PFSK-1 (cell line): ENCODE measurements around the gene ZBTB32.
A peak's percentile ranks its signal among the peaks of the same experiment; 100 is the strongest.

Source experiments
- FOXP2 ChIP-seq: optimal IDR thresholded peaks from 2 replicates; pipeline ENCODE3; 2011; ENCODE audit warnings: borderline replicate concordance, control low read depth, inconsistent platforms; ENCODE audit not compliant: insufficient read depth; ENCODE audit errors: extremely low read length, extremely low read depth
- POLR2AphosphoS5 ChIP-seq: IDR thresholded peaks from 2 replicates; pipeline ENCODE4 v1.6.1; 2012; ENCODE audit warnings: low read depth, mild to moderate bottlenecking, control low read depth, low read length, moderate library complexity
- SIN3A ChIP-seq: IDR thresholded peaks from 2 replicates; pipeline ENCODE4 v1.6.1; 2012; ENCODE audit warnings: mild to moderate bottlenecking, low read length, moderate library complexity, borderline replicate concordance; ENCODE audit not compliant: insufficient read depth
- TAF1 ChIP-seq: IDR thresholded peaks from 2 replicates; pipeline ENCODE4 v1.6.1; 2012; ENCODE audit warnings: low read length, control low read depth, borderline replicate concordance; ENCODE audit not compliant: insufficient read depth
- TF ChIP-seq, protein P1 (sequence below), 2 experiments: IDR thresholded peaks; 2 replicates each; pipeline versions ENCODE4 v1.6.1 to v1.8.0; 2011 to 2012; ENCODE audit warnings: low read depth in 2 of 2, low read length in 2 of 2, control low read depth in 1 of 2, inconsistent platforms in 1 of 2, mild to moderate bottlenecking in 1 of 2, moderate library complexity in 1 of 2; ENCODE audit not compliant: insufficient read depth in 1 of 2

ZBTB32 gene

DNA sequence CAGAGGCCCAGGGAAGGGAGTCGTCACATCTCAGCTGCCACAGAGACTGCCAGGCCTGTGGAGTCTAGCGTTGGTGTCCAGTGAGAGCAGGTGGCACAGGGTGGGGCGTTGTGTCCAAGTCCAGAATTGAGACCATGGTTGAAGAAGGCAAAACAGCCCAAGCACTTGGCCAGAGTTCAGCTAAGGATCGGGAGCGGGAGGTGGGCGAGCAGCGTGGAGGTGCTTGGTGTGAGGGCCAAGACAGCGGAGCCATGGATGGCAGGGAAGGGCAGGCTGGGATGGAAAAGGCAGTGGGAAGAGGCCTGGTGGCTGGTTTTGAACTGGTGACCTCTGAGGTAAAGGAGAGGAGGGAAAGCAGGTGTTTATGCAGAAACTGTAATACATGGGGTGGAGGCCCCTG is 29.9 kb downstream of the ZBTB32 start:
- TF ChIP-seq, protein P1, sequence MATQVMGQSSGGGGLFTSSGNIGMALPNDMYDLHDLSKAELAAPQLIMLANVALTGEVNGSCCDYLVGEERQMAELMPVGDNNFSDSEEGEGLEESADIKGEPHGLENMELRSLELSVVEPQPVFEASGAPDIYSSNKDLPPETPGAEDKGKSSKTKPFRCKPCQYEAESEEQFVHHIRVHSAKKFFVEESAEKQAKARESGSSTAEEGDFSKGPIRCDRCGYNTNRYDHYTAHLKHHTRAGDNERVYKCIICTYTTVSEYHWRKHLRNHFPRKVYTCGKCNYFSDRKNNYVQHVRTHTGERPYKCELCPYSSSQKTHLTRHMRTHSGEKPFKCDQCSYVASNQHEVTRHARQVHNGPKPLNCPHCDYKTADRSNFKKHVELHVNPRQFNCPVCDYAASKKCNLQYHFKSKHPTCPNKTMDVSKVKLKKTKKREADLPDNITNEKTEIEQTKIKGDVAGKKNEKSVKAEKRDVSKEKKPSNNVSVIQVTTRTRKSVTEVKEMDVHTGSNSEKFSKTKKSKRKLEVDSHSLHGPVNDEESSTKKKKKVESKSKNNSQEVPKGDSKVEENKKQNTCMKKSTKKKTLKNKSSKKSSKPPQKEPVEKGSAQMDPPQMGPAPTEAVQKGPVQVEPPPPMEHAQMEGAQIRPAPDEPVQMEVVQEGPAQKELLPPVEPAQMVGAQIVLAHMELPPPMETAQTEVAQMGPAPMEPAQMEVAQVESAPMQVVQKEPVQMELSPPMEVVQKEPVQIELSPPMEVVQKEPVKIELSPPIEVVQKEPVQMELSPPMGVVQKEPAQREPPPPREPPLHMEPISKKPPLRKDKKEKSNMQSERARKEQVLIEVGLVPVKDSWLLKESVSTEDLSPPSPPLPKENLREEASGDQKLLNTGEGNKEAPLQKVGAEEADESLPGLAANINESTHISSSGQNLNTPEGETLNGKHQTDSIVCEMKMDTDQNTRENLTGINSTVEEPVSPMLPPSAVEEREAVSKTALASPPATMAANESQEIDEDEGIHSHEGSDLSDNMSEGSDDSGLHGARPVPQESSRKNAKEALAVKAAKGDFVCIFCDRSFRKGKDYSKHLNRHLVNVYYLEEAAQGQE (IDR thresholded peaks at IDR 0.05; ENCODE audit: insufficient read depth in 1 of 2, low read depth in 2 of 2, low read length in 2 of 2): no peak
- no peak for TF ChIP-seq POLR2AphosphoS5
- no peak for TF ChIP-seq SIN3A
- TF ChIP-seq TAF1: no peak
- no peak for TF ChIP-seq FOXP2

DNA sequence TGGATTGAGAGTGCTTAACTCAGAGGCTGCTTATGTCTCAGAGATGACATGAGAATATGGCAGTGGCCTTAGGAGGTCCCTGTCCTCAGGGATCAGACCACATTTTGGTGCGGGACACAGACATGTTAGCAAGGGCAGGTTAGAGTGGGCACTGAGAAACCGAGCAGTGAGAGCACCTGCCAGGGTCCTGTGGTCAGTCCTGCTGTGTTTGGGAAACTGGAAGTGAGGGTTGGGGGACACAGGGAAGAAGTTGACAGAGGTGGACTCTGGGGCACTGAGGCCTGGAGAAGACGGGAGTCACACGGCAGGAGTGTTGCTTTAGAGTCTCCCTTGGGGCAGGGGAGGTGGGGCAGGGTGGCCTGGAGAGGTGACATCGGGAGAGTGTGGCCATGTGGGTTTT is 30.5 kb downstream of the ZBTB32 start:
- no peak for TF ChIP-seq SIN3A
- TF ChIP-seq POLR2AphosphoS5: no peak
- TF ChIP-seq FOXP2: no peak
- TF ChIP-seq, protein P1 (IDR thresholded peaks at IDR 0.05; ENCODE audit: insufficient read depth in 1 of 2, low read depth in 2 of 2, low read length in 2 of 2): no peak
- no peak for TF ChIP-seq TAF1

DNA sequence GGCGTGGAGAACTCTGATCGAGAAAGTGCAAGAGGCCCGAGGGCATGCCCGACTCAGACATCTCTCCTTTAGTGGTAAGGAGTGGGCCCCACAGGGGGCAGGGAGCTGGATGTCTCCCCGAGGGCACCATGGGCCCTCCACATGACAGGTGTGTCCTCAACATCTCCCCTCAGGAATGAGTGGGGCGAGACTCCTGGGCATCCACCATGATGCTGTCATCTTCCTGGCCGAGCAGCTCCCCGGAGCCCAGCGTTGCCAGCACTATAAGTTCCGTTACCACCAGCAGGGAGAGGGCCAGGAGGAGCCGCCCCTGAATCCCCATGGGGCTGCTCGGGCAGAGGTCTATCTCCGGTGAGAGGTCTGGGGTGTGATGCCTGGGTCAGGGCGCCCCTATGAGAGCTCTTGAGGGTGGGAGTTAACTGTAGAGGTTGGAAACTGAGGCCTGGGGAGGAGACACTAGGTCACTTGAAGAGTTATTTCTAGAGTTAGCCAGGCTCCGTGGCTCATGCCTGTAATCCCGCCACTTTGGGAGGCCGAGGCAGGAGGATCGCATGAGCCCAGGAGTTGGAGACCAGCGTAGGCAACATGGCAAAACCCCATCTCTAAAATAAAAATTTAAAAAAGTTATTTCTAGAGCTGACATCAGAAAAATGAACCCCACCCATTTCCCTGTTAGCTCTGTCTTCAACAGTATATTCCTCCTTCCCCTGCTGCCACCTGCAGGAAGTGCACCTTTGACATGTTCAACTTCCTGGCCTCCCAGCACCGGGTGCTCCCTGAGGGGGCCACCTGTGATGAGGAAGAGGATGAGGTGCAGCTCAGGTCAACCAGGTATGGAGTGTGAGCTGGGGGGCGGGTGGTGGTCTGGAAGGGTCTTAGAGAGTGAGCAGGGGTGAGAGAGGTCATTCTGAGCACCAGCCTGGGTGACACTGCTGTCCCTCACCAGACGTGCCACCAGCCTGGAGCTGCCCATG is 32.8 kb downstream of the ZBTB32 start:
- 0 out of 2 replicates have a peak, but pooled peaks have one; percentile 25 for TF ChIP-seq POLR2AphosphoS5
- no peak for TF ChIP-seq SIN3A

DNA sequence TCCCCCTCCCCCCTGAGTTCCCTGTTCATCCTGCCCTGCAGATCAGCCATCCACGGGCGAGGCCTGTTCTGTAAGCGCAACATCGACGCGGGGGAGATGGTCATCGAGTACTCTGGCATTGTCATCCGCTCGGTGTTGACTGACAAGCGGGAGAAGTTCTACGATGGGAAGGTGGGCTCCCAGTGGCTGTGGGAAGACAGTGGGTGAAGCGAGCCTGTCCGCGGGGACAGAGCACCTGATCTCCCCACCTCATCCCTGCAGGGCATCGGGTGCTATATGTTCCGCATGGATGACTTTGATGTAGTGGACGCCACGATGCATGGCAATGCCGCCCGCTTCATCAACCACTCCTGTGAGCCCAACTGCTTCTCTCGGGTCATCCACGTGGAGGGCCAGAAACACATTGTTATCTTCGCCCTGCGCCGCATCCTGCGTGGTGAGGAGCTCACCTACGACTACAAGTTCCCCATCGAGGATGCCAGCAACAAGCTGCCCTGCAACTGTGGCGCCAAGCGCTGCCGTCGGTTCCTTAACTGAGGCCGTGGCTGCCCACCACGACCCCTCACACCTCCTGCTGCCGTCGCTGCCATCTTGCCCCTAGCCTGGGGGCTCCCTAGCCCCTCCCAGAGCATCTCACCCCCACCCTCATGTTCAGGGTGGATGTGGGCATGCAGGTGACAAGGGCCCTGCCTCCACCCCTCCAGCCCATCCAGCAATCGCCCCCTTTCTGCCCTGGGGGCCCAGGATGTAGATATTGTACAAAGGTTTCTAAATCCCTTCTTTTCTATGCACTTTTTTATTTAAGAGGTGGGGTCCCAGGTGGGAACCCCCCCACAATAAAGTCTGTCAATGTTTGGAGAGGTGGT is 33.9 kb downstream of the ZBTB32 start:
- no peak for TF ChIP-seq SIN3A

DNA sequence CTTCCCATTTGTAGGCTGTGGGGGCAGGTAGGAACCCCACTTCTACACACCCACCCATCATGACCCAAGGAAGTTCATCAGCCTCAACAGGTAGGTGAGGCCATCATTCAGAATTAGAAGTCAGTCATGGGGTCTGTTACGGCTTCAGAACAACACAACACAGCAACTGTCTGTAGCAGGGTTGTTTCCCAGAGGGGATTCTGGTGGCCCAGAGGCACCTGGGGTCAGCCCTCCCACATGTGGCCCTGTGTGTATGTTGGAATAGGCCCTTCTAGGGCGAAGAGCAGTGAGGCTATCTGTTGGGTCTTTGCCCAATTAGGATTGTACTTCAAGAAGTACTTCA is 34.5 kb downstream of the ZBTB32 start:
- TF ChIP-seq TAF1 (no peak), POLR2AphosphoS5 (no peak), SIN3A (no peak), FOXP2 (no peak)
- TF ChIP-seq, protein P1 (IDR thresholded peaks at IDR 0.05; ENCODE audit: insufficient read depth in 1 of 2, low read depth in 2 of 2, low read length in 2 of 2): no peak
